ENCODE results near the gene TARP. TPM values are rescaled to one million over a fixed set of nuclear protein-coding genes. Genes with fewer than 3 reads are reported as not detected.

The TARP gene

DNA sequence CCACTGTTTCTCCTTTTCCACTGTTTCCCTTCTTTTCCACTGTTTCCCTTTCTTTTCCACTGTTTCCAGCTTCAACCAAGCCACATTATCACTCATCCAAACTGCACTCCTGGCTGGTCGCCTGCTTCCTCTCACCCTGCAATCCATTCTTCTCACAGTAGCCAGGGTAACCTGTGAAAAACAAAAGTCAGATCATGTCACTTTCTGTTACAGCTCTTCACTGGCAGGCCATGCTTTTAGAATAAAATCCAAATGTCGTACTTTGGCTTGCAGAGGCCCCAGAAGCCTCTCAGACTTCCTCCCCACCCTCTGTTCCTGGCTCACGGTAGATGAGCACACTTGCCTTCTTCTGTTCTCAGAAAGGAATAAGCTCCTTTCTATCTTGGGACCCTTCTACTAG is 61.5 kb downstream of the TARP start:
- no peaks in the 10 kb centered on the region for H3K9me2 ChIP-seq (ENCODE audit: insufficient read depth)
- no peaks in the 10 kb centered on the region for H3F3A ChIP-seq (ENCODE audit: insufficient read depth, low read depth)
- TF ChIP-seq, protein P1, sequence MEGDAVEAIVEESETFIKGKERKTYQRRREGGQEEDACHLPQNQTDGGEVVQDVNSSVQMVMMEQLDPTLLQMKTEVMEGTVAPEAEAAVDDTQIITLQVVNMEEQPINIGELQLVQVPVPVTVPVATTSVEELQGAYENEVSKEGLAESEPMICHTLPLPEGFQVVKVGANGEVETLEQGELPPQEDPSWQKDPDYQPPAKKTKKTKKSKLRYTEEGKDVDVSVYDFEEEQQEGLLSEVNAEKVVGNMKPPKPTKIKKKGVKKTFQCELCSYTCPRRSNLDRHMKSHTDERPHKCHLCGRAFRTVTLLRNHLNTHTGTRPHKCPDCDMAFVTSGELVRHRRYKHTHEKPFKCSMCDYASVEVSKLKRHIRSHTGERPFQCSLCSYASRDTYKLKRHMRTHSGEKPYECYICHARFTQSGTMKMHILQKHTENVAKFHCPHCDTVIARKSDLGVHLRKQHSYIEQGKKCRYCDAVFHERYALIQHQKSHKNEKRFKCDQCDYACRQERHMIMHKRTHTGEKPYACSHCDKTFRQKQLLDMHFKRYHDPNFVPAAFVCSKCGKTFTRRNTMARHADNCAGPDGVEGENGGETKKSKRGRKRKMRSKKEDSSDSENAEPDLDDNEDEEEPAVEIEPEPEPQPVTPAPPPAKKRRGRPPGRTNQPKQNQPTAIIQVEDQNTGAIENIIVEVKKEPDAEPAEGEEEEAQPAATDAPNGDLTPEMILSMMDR (conservative IDR thresholded peaks at IDR 0.05) = no peak
- TF ChIP-seq EZH2 (IDR thresholded peaks at IDR 0.05; ENCODE audit: low read depth) = no peak
- no peaks in the 10 kb centered on the region for H3K27me3 ChIP-seq (ENCODE audit: insufficient read depth, low read depth)
- ChIA-PET POLR2A (ENCODE audit: unreplicated experiment) (no interaction called here), CTCF (no interaction called here)
- H3K79me2 ChIP-seq (ENCODE audit: low read depth) = no peaks in the 10 kb centered on the region
- H3K27ac ChIP-seq = no peak overlapping the region
- no peak for DNase-seq
- intact Hi-C loops (cut with micrococcal nuclease; ENCODE audit: unreplicated experiment) = loop anchor here (10.0 kb wide), 1 partner anchor 47 kb away; no protein-coding TSS in a partner anchor
- H4K20me1 ChIP-seq (ENCODE audit: insufficient read depth) = 0 out of 2 replicates have a peak, but pooled peaks cover 5% of the 10 kb centered on the region
- H3K4me2 ChIP-seq = no peak overlapping the region
- no peaks in the 10 kb centered on the region for H3K9me3 ChIP-seq (ENCODE audit: insufficient read depth, low read depth)
- H3K4me3 ChIP-seq = no peak overlapping the region
- no TSS peak for BruUV-seq (replicated peaks)
- no peak overlapping the region for H2AFZ ChIP-seq
- H3K36me3 ChIP-seq (ENCODE audit: low read depth) = no peaks in the 10 kb centered on the region
- H3K4me1 ChIP-seq (replicated peaks; ENCODE audit: insufficient read depth) = no peaks in the 10 kb centered on the region

GRCh38 chr7:38211486-38211885 is 62.0 kb downstream of the TARP start:
- Histone ChIP-seq H3K4me1 (replicated peaks; ENCODE audit: insufficient read depth) (no peaks in the 10 kb centered on the region), H4K20me1 (ENCODE audit: insufficient read depth) (0 out of 2 replicates have a peak, but pooled peaks cover 10% of the 10 kb centered on the region), H3K9me3 (ENCODE audit: insufficient read depth, low read depth) (no peaks in the 10 kb centered on the region), H3K27me3 (ENCODE audit: insufficient read depth, low read depth) (no peaks in the 10 kb centered on the region), H3K79me2 (ENCODE audit: low read depth) (no peaks in the 10 kb centered on the region), H3K27ac (no peak overlapping the region), H3K4me2 (no peak overlapping the region), H2AFZ (no peak overlapping the region), H3F3A (ENCODE audit: insufficient read depth, low read depth) (no peaks in the 10 kb centered on the region), H3K36me3 (ENCODE audit: low read depth) (no peaks in the 10 kb centered on the region), H3K9me2 (ENCODE audit: insufficient read depth) (no peaks in the 10 kb centered on the region), H3K4me3 (no peak overlapping the region)
- BruUV-seq (replicated peaks) = no TSS peak
- ChIA-PET POLR2A (ENCODE audit: unreplicated experiment) (no interaction called here), CTCF (no interaction called here)
- no peak for TF ChIP-seq EZH2 (IDR thresholded peaks at IDR 0.05; ENCODE audit: low read depth)
- TF ChIP-seq, protein P1 (conservative IDR thresholded peaks at IDR 0.05) = no peak
- DNase-seq = no peak
- intact Hi-C loops (cut with micrococcal nuclease; ENCODE audit: unreplicated experiment) = loop anchor here (10.0 kb wide), 1 partner anchor 47 kb away; no protein-coding TSS in a partner anchor

Other genes starting within 250 kb of the TARP start
- gene STARD3NL, start 95.4 kb downstream of the TARP start, total RNA-seq (2021) = 30.2 and 41.4 TPM in 2 replicates